Lung (tissue), 12 donors: Measurements from ENCODE around the gene LRRC4B. TPM values are rescaled to one million over a fixed set of nuclear protein-coding genes. Genes with fewer than 3 reads are reported as not detected.
A peak's percentile ranks its signal among the peaks of the same experiment; 100 is the strongest.

Source experiments
- ATAC-seq: fragments of 200-7000 bp; cut with Tn5 transposase; one replicate; pipeline ENCODE4 v1.9.1; 2020; ENCODE audit warnings: moderate number of reproducible peaks; ENCODE audit not compliant: insufficient read depth, low FRiP score
- DNase-seq, 3 donors: peaks; one replicate each; pipeline ENCODE4 v3.0.0-alpha.2; 2013 to 2017
- H3K27ac ChIP-seq, 2 donors: one replicate each; pipeline ENCODE4 v1.5.1; 2013; ENCODE audit warnings: mild to moderate bottlenecking in 2 of 2, moderate library complexity in 2 of 2, control low read depth in 1 of 2, inconsistent platforms in 1 of 2, low read depth in 1 of 2, low read length in 1 of 2
- H3K27me3 ChIP-seq, 3 donors: one replicate each; pipeline ENCODE4 v1.5.1; 2013; ENCODE audit warnings: low read length in 2 of 3; ENCODE audit not compliant: control insufficient read depth in 3 of 3, insufficient read depth in 3 of 3
- H3K36me3 ChIP-seq, 4 donors: one replicate each; pipeline ENCODE4 v1.5.1; 2013; ENCODE audit warnings: low read length in 4 of 4, mild to moderate bottlenecking in 1 of 4, moderate library complexity in 1 of 4; ENCODE audit not compliant: control insufficient read depth in 4 of 4, insufficient read depth in 4 of 4
- H3K4me1 ChIP-seq, 5 donors: one replicate each; pipeline ENCODE4 v1.5.1; 2013; ENCODE audit warnings: low read length in 5 of 5, mild to moderate bottlenecking in 2 of 5, moderate library complexity in 1 of 5; ENCODE audit not compliant: control insufficient read depth in 5 of 5, insufficient read depth in 5 of 5
- H3K4me3 ChIP-seq: one replicate; pipeline ENCODE4 v1.5.1; 2013; ENCODE audit warnings: mild to moderate bottlenecking, control low read depth, moderate library complexity
- H3K9ac ChIP-seq, 2 donors: one replicate each; pipeline ENCODE4 v1.5.1; 2013; ENCODE audit warnings: low read length in 2 of 2, control low read depth in 1 of 2; ENCODE audit not compliant: insufficient read depth in 1 of 2
- H3K9me3 ChIP-seq, 4 donors: one replicate each; pipeline ENCODE4 v1.5.1; 2013; ENCODE audit warnings: low read length in 3 of 4, mild to moderate bottlenecking in 1 of 4, moderate library complexity in 1 of 4; ENCODE audit not compliant: control insufficient read depth in 4 of 4, insufficient read depth in 3 of 4
- WGBS, 2 donors: extraction: QIAGEN DNeasy Blood & Tissue Kit; methylation state at CpG; one replicate each; pipeline ENCODE4 v1.1.7; 2013; 5-methylcytosine and 5-hydroxymethylcytosine counted together
- polyA plus RNA-seq, 2 donors: library from polyadenylated mRNA; stranded (reverse); fragments of 200-250 nt; gene quantifications; one replicate each; pipeline ENCODE4 v1.2.1, GENCODE V29; 2013
- total RNA-seq, 2 donors: library from RNA; depleted of rRNA in 1 of 2; stranded (reverse); fragments of >200 nt in 1 of 2; gene quantifications; one replicate each; pipeline ENCODE4 v1.2.1, GENCODE V29; 2014 to 2021
- TF ChIP-seq, protein P1 (sequence below): IDR thresholded peaks from 2 replicates; pipeline ENCODE4 v1.5.1; 2012; ENCODE audit warnings: mild to moderate bottlenecking; ENCODE audit errors: control extremely low read depth, extremely low read depth
- donor health status: control.
- donor health status: control.
- donor health status: Bipolar disorder and iron deficiency.
- donor health status: healthy.
- donor health status: DM: yes; HTN: yes; CAD: no.

Gene LRRC4B
- total and polyA plus RNA-seq, 4 donors, result 1.7 to 10.8 (median 2.7) TPM

DNA sequence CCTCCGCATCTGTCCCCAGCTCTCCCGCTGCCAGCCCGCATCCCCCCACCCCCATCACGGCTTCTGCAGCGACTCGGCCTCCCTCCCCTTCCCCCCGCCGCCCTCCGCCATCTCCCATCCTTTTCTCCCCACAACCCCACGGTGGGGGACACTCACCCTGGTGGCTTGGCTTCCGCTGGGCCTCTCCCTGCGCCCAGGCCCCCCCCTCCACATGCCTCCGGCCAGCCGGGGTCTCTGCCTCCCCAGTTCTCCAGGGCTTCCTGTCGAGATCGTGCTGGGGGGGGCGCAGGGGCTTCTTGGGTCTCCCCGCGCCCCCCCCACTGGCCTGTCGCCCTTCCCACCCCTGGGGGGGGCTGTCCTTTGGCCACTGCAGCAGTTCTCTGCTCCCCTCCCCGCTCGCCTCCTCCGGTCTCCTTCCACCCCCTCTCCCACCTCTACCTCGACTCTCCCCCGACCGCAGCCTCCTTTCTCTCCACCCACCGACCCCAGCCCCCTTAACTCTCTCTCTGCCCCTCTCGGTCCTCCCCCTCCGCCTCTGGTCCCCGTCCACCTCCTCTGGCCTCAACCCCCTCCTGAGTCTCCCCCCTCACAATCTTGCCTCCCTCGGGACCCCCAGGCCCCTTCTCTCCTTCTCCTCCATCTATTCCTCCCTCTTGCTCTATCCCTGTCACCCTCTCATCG is 17.1 kb downstream of the LRRC4B start:
- WGBS, 2 donors, result 4 to 5% methylated on average over 31 to 32 of the region's 32 CpGs
- Histone ChIP-seq H3K4me1 (peaks cover 0 to 21% (median 0%) of the 10 kb centered on the region in 5 donors), H3K9me3 (peaks cover 0 to 4% (median 0%) of the 10 kb centered on the region in 4 donors), H3K27ac (no peak overlapping the region), H3K36me3 (no peaks in the 10 kb centered on the region), H3K4me3 (no peak overlapping the region), H3K27me3 (peaks cover 0 to 25% (median 3%) of the 10 kb centered on the region in 3 donors), H3K9ac (peak overlapping the region; percentile 19 to 51)
- DNase-seq, result peak in 2 of 3 donors; percentile 24 to 51
- ATAC-seq, result no peak
- TF ChIP-seq, protein P1, sequence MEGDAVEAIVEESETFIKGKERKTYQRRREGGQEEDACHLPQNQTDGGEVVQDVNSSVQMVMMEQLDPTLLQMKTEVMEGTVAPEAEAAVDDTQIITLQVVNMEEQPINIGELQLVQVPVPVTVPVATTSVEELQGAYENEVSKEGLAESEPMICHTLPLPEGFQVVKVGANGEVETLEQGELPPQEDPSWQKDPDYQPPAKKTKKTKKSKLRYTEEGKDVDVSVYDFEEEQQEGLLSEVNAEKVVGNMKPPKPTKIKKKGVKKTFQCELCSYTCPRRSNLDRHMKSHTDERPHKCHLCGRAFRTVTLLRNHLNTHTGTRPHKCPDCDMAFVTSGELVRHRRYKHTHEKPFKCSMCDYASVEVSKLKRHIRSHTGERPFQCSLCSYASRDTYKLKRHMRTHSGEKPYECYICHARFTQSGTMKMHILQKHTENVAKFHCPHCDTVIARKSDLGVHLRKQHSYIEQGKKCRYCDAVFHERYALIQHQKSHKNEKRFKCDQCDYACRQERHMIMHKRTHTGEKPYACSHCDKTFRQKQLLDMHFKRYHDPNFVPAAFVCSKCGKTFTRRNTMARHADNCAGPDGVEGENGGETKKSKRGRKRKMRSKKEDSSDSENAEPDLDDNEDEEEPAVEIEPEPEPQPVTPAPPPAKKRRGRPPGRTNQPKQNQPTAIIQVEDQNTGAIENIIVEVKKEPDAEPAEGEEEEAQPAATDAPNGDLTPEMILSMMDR, result no peak

DNA sequence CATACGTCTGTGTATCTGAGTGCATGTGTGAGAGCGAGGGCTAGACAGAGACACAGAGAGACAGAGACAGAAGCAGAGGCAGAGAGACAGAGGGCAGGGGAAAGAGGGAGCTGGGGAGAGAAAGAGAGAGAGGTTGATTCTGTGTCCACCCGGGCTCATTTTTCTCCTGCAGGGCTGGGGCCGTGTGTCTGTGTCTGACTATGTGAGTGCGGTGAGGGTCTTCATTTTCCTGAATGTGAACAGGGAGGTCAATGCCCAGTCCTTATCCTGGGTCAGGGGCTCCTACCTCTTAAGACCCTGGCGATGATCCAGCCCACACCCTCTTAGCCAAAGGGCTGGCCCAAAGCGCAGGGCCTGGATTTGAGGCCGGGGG is 17.7 kb downstream of the LRRC4B start:
- H3K4me3 ChIP-seq, result no peak overlapping the region
- DNase-seq, result peak in 1 of 3 donors; percentile 32
- H3K9ac ChIP-seq, result peak overlapping the region in 1 of 2 donors; percentile 67
- peaks cover 0 to 4% (median 0%) of the 10 kb centered on the region in 4 donors for H3K9me3 ChIP-seq
- peaks cover 0 to 25% (median 3%) of the 10 kb centered on the region in 3 donors for H3K27me3 ChIP-seq
- peaks cover 0 to 21% (median 0%) of the 10 kb centered on the region in 5 donors for H3K4me1 ChIP-seq
- no peak overlapping the region for H3K27ac ChIP-seq
- WGBS, 2 donors, result 39 to 43% methylated on average over 6 to 8 of the region's 8 CpGs
- H3K36me3 ChIP-seq, result no peaks in the 10 kb centered on the region
- TF ChIP-seq, protein P1, result no peak
- ATAC-seq, result no peak

DNA sequence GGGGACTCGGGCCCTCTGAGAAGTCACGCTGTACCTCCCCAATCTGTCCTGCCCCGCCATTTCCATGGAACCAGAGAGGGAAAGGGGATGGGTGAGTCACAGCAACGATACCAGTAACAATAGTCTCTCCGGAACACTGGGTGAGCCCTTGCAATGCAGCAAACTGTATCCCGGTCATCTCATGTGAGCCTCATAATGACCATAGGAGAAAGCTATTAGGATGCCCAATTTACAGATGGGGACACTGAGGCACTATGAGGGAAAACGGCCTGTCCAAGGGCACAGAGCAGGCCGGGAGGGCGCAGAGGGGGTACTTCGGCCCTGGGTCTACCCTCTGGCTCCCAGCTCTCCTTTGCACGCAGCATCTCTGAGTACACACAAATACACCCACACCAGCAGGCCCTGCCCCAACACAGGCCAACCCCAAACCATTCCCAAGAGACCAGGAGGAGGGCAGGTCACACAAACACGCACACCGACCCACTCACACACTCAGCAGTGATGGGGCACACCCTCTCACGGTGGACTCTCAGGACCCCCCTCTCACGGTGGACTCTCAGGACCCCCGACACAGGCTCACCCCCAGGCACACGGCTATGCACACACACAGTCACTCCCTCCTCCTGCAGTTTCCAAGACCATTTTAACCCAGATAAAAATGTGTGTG is 18.2 kb downstream of the LRRC4B start:
- DNase-seq, result no peak
- H3K36me3 ChIP-seq, result no peaks in the 10 kb centered on the region
- 68 to 79% methylated on average over 17 of the region's 17 CpGs for WGBS, 2 donors
- H3K27ac ChIP-seq, result no peak overlapping the region
- peaks cover 0 to 25% (median 3%) of the 10 kb centered on the region in 3 donors for H3K27me3 ChIP-seq
- TF ChIP-seq, protein P1, result no peak
- peaks cover 0 to 4% (median 0%) of the 10 kb centered on the region in 4 donors for H3K9me3 ChIP-seq
- no peak overlapping the region for H3K4me3 ChIP-seq
- H3K4me1 ChIP-seq, result peaks cover 0 to 21% (median 0%) of the 10 kb centered on the region in 5 donors
- no peak for ATAC-seq
- H3K9ac ChIP-seq, result peak overlapping the region in 1 of 2 donors; percentile 67
